ENCODE results near the gene CA10.

The CA10 gene

GRCh38 chr17:51819341-51820219 lies 338.9 kb downstream of the CA10 start:
- no peak for DNase-seq

GRCh38 chr17:51818777-51819176 lies 339.7 kb downstream of the CA10 start:
- DNase-seq = no peak

GRCh38 chr17:51817955-51818354 lies 340.6 kb downstream of the CA10 start:
- DNase-seq = no peak

GRCh38 chr17:51817117-51817516 lies 341.4 kb downstream of the CA10 start:
- no peak for DNase-seq

GRCh38 chr17:51815097-51815496 lies 343.4 kb downstream of the CA10 start:
- DNase-seq = no peak

- no peak for DNase-seq
Measured at GRCh38 chr17:51814521-51814920, 344.0 kb downstream of the CA10 start.

GRCh38 chr17:51813784-51814174 lies 344.7 kb downstream of the CA10 start:
- DNase-seq = no peak

GRCh38 chr17:51813140-51813783 lies 345.3 kb downstream of the CA10 start:
- DNase-seq = no peak

GRCh38 chr17:51807460-51807859 lies 351.1 kb downstream of the CA10 start:
- no peak for DNase-seq

- DNase-seq = no peak
Measured at GRCh38 chr17:51805765-51806164, 352.7 kb downstream of the CA10 start.

GRCh38 chr17:51805185-51805584 lies 353.3 kb downstream of the CA10 start:
- DNase-seq = no peak

- DNase-seq = no peak
Measured at GRCh38 chr17:51803161-51803560, 355.4 kb downstream of the CA10 start.

GRCh38 chr17:51802544-51802943 lies 356.0 kb downstream of the CA10 start:
- DNase-seq = no peak

- no peak for DNase-seq
Measured at GRCh38 chr17:51801626-51802025, 356.9 kb downstream of the CA10 start.

- DNase-seq = no peak
Measured at GRCh38 chr17:51799981-51800380, 358.5 kb downstream of the CA10 start.

GRCh38 chr17:51799240-51799639 lies 359.3 kb downstream of the CA10 start:
- DNase-seq = no peak

GRCh38 chr17:51797150-51797549 lies 361.4 kb downstream of the CA10 start:
- no peak for DNase-seq

- no peak for DNase-seq
Measured at GRCh38 chr17:51796026-51796425, 362.5 kb downstream of the CA10 start.

GRCh38 chr17:51795401-51795800 lies 363.1 kb downstream of the CA10 start:
- no peak for DNase-seq

- no peak for DNase-seq
Measured at GRCh38 chr17:51794466-51794865, 364.0 kb downstream of the CA10 start.

GRCh38 chr17:51793686-51794085 lies 364.8 kb downstream of the CA10 start:
- no peak for DNase-seq

- DNase-seq = no peak
Measured at GRCh38 chr17:51778842-51779241, 379.7 kb downstream of the CA10 start.

All from nucleus accumbens (tissue), 56 donors.